Psoas muscle (tissue), 8 donors: ENCODE data around the gene B3GAT2. TPM values are rescaled to one million over a fixed set of nuclear protein-coding genes. Genes with fewer than 3 reads are reported as not detected.

Source experiments
- ATAC-seq, 4 donors: fragments of 200-7000 bp; cut with Tn5 transposase; one replicate each; pipeline ENCODE4 v1.9.1; 2020; ENCODE audit warnings: moderate library complexity in 3 of 4, mild to moderate bottlenecking in 2 of 4
- DNase-seq, 2 donors: peaks; one replicate each; pipeline ENCODE4 v3.0.0-alpha.2; 2020
- H3K27ac ChIP-seq: fragments of 200-600 bp; one replicate; pipeline ENCODE4 v1.8.0; 2022
- H3K27me3 ChIP-seq, 3 donors: fragments of 200-600 bp in 1 of 3; one replicate each; pipeline versions ENCODE4 v1.6.1 to v1.8.0; 2013 to 2022; ENCODE audit warnings: low read length in 2 of 3, mild to moderate bottlenecking in 2 of 3, moderate library complexity in 1 of 3; ENCODE audit not compliant: insufficient read depth in 3 of 3
- H3K36me3 ChIP-seq, 2 donors: fragments of 200-600 bp in 1 of 2; one replicate each; pipeline versions ENCODE4 v1.6.1 to v1.8.0; 2013 to 2022; ENCODE audit warnings: low read depth in 1 of 2, mild to moderate bottlenecking in 1 of 2, moderate library complexity in 1 of 2; ENCODE audit not compliant: insufficient read depth in 1 of 2
- H3K4me1 ChIP-seq: fragments of 200-600 bp; one replicate; pipeline ENCODE4 v1.8.0; 2022
- H3K4me3 ChIP-seq: fragments of 200-600 bp; one replicate; pipeline ENCODE4 v1.8.0; 2022; ENCODE audit warnings: mild to moderate bottlenecking
- H3K9me3 ChIP-seq: fragments of 200-600 bp; one replicate; pipeline ENCODE4 v1.8.0; 2022
- WGBS, 3 donors: extraction: QIAGEN DNeasy Blood & Tissue Kit; methylation state at CpG; one replicate each; pipeline versions ENCODE4 v1.1.6 to v1.1.7; 2013; 5-methylcytosine and 5-hydroxymethylcytosine counted together
- intact Hi-C, 2 donors: fragments of 100-400 bp; cut with DNase I; formaldehyde crosslinking; loops; one replicate each; pipeline versions ENCODE4 v1.11.0 to v1.14.2; 2022
- polyA plus RNA-seq, 3 donors: library from polyadenylated mRNA; stranded (reverse); fragments of 200-250 nt; gene quantifications; one replicate each; pipeline ENCODE4 v1.2.3, GENCODE V29; 2013
- total RNA-seq, 4 donors: library from RNA; stranded (reverse); fragmentation: NEBNext Ultra II Directional in 2 of 4; extraction: Animal tissue kit (Norgen Biotek cat#: 25700) in 2 of 4; gene quantifications; one replicate each; pipeline versions ENCODE4 v1.2.1 to v1.2.4, GENCODE V29; 2021 to 2023
- TF ChIP-seq, protein P1 (sequence below): fragments of 200-600 bp; IDR thresholded peaks from one replicate; pipeline ENCODE4 v1.8.0; 2022; ENCODE audit warnings: antibody characterized with exemption
- donor health status: healthy with polysubstance abuse.
- donor health status: DM: no; HTN: no; CAD: no; lungs with moderate emphysema.
- donor health status: Bipolar disorder and iron deficiency.
- donor health status: healthy.
- donor health status: DM: yes; HTN: yes; CAD: no.
- donor health status: DM: no; HTN: no; CAD: no.
- donor health status: DM: no; HTN: no; CAD: no.
- donor health status: DM: yes; HTN: yes; CAD: no.

B3GAT2 gene
- total and polyA plus RNA-seq, 7 donors, result 0.04 to 0.14 (median 0.04) TPM; not detected in 4

DNA sequence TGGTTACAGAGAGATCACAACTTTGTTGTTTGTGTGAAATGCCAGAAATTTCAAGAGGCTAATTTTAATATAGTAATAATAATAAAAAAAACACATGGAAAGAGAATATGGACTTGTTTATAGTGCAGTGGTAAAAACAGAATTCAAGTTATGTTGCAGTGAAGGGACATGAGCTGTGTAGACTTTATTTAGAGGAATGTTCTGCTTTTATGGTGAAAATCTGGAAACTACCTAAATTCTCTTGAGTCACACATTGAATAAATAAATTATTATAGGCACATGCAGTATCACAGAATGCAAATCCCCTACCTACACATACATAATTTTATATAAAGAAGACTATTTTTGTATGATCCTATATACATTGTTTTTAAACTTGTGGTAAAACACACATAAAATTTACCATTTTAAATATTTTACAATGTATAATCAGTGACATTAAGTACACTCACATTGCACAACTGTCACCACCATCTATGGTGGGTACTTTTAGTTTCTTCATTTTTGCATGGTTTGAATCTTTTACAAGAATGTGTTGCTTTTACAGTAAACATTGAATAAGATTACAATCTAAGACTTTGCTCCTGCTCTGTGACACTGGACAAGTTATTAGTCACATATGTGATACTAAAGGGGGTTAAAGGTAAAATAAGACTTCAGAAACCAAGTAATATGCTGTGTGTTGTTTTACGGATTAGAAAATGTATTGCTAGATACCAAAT is 107.4 kb downstream of the B3GAT2 start:
- DNase-seq, result no peak
- H3K4me3 ChIP-seq, result no peak overlapping the region
- WGBS, 3 donors, result 94 to 96% (median 95%) methylated on average over 1 of the region's 1 CpG
- peaks cover 0 to 3% of the 10 kb centered on the region in 2 donors for H3K36me3 ChIP-seq
- H3K27me3 ChIP-seq, result no peaks in the 10 kb centered on the region
- intact Hi-C loops, result no loop called here
- H3K27ac ChIP-seq, result no peak overlapping the region
- H3K9me3 ChIP-seq, result no peaks in the 10 kb centered on the region
- TF ChIP-seq, protein P1, sequence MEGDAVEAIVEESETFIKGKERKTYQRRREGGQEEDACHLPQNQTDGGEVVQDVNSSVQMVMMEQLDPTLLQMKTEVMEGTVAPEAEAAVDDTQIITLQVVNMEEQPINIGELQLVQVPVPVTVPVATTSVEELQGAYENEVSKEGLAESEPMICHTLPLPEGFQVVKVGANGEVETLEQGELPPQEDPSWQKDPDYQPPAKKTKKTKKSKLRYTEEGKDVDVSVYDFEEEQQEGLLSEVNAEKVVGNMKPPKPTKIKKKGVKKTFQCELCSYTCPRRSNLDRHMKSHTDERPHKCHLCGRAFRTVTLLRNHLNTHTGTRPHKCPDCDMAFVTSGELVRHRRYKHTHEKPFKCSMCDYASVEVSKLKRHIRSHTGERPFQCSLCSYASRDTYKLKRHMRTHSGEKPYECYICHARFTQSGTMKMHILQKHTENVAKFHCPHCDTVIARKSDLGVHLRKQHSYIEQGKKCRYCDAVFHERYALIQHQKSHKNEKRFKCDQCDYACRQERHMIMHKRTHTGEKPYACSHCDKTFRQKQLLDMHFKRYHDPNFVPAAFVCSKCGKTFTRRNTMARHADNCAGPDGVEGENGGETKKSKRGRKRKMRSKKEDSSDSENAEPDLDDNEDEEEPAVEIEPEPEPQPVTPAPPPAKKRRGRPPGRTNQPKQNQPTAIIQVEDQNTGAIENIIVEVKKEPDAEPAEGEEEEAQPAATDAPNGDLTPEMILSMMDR, result no peak
- H3K4me1 ChIP-seq, result no peaks in the 10 kb centered on the region
- no peak for ATAC-seq

DNA sequence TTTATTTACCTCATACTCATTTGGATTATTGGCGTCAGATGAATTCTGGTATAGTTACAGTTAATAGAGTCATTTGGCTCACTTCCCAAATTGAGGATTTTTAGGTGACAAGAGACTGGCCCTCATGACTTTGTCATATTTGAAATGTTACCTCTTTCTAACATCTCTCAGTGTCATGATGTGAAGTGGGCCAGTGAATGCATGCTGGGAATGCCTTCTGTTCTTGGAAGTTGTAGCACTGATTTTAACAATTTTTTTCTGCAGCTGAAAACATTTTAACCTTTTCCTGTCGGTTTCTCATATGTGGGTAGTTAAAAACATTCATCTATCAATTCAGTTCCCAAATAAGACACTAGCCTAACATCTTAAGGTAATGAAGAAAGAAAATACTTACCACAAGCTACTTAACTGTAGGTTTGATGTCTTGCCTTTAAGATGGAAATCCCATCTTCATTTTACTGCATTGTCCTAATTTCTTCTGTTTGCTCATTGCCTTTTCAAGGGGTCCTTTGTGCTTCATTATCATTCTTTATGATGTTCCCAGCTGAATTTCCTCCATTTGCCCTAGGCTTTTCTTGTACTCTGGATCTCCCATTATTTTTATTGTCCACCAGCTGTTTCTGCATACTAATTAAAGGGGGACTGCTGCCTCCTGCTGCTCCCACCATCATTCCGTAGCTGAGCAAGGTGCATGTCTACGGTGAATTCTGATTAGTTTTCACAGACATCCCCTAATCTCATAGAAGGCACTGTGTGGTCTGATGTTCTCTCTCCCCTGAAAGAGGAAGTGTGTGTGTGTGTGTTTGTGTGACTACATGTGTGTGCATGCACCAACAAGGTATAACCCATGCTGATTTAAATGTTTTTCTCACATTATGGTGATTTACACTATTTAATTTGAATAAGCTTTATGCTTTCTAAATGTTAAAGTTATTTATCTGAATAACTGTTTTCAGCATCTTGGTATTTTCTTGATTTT is 109.5 kb downstream of the B3GAT2 start:
- Histone ChIP-seq H3K4me3 (no peak overlapping the region), H3K9me3 (no peaks in the 10 kb centered on the region), H3K27me3 (no peaks in the 10 kb centered on the region), H3K36me3 (no peaks in the 10 kb centered on the region), H3K4me1 (peaks cover 3% of the 10 kb centered on the region), H3K27ac (no peak overlapping the region)
- no peak for ATAC-seq
- intact Hi-C loops, result no loop called here
- no peak for DNase-seq
- TF ChIP-seq, protein P1, result no peak
- WGBS, 3 donors, result 78 to 82% (median 79%) methylated on average over 4 of the region's 4 CpGs

DNA sequence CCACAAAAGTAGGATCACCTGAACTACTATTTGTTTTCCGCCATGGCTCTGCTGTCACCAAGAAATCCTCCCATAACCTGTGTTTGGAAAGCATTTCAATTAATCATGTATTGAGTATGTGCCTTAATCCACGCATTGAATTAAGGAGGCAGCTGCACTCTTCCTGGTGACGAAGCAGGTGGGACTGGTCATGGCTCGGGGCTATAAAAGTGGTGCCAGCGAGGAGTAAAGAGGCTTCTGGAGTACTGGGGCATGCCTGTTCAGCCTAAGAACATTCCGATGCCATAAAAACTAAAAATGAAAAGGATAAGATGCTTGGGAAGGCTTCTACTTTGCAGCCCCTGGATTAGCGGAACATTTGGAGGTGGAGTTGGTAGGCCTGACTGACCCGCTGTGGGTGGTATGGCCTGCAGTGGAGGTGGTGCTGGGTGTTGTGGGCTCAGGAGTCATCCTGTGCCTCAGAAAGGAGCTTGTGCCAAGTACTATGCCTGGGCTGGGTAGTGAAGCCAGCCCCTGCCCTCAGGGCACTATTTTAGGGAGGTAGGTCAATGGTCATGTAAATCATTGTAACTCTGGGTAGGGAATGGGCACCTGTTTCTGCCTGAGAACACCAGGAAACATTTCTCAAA is 110.5 kb downstream of the B3GAT2 start:
- ATAC-seq, result no peak
- WGBS, 3 donors, result 91 to 96% (median 94%) methylated on average over 8 of the region's 8 CpGs
- H3K9me3 ChIP-seq, result no peaks in the 10 kb centered on the region
- intact Hi-C loops, result no loop called here
- H3K27me3 ChIP-seq, result no peaks in the 10 kb centered on the region
- H3K36me3 ChIP-seq, result no peaks in the 10 kb centered on the region
- H3K4me1 ChIP-seq, result peaks cover 3% of the 10 kb centered on the region
- H3K4me3 ChIP-seq, result no peak overlapping the region
- TF ChIP-seq, protein P1, result no peak
- no peak for DNase-seq
- no peak overlapping the region for H3K27ac ChIP-seq

DNA sequence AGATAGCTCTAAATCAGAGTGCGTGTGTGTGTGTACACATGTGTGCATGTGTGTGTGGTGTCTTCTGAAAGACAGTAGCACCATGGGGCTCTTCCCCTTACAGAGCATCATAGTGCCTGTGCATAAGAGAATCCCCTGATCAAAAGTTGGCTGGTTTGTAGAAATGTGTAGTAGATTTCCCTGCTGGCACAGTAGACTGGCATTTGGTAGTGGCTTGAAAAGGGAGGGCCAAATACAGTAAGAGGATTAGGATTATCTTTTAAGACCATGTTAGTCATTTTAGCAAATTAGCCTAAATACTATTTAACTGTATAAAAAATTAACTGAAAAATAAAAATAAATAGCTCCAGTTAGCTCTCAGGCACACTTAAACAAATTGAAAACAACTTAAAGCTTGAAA is 112.6 kb downstream of the B3GAT2 start:
- 96 to 100% (median 97%) methylated on average over 1 of the region's 1 CpG for WGBS, 3 donors
- H3K36me3 ChIP-seq, result no peaks in the 10 kb centered on the region
- DNase-seq, result no peak
- ATAC-seq, result no peak
- H3K4me3 ChIP-seq, result no peak overlapping the region
- no peak overlapping the region for H3K27ac ChIP-seq
- H3K9me3 ChIP-seq, result no peaks in the 10 kb centered on the region
- TF ChIP-seq, protein P1, result no peak
- peaks cover 3% of the 10 kb centered on the region for H3K4me1 ChIP-seq
- H3K27me3 ChIP-seq, result no peaks in the 10 kb centered on the region
- intact Hi-C loops, result no loop called here
